ENCODE results near the gene PSD4. TPM values are rescaled to one million over a fixed set of nuclear protein-coding genes. Genes with fewer than 3 reads are reported as not detected.

The PSD4 gene
- total and polyA plus RNA-seq, 2 of the 8 experiments (the other 6 are each of a cell fraction or from before 2014, with no cell fraction given) = 0.53 to 1.2 TPM

DNA sequence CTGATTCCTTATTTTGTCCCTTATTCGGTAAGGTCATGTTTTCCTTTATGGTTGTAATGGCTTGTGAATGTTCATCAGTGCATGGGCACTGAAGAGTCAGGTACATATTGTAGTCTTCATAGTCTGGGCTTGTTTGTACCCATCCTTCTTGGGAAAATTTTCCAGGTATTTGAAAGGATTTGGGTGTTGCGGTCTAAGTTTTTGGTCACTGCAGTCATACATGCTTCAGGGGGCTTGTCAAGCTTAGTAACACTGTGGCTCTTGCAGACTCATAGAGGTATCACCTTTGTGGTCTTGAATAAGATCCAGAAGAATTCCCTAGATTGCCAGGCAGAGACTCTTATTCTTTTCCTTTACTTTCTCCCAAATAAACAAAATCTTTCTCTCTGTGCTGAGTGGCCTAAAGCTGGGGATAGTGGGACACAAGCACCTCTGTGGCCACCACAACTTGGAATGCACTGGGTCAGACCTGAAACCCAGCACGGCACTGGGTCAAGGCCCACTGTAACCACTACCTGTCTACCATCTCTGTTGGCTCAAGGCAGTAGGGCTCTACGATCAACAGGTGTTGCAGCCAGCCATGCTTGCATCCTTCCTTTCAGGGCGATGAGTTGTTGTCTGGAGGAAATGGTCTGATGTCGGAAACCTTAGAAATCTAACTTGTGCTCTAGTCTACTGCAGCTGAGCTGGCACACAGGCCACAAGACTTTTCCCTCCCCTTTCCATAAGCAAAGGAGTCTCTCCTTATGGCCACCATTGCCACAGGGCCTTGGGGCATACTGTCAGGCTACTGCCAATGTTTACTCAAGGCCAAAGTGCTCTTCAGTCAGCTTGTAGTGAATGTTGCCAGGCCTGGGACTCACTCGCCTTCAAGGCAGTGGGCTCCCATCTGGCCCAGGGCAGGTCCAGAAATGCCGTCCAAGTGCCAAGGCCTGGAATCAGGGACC is 24.9 kb upstream of the PSD4 start:
- DNase-seq (ENCODE audit: low read depth in 1 of 2, low spot score in 2 of 2) (peak in 1 of 2 experiments; percentile 4), FAIRE-seq (no peak)
- Histone ChIP-seq H2BK15ac (ENCODE audit: low read length) (no peak overlapping the region), H3K27ac (ENCODE audit: low read depth, low read length) (no peak overlapping the region), H2AFZ (ENCODE audit: low read length) (no peak overlapping the region), H3K36me3 (ENCODE audit: control insufficient read depth in 2 of 4, insufficient read depth in 4 of 4, low read length in 3 of 4) (no peaks in the 10 kb centered on the region), H3K14ac (ENCODE audit: insufficient read length) (no peak overlapping the region), H3K23ac (ENCODE audit: insufficient read length) (no peak overlapping the region), H2AK5ac (ENCODE audit: low read depth, low read length) (no peak overlapping the region), H3K4me1 (replicated peaks in 1 of 4; ENCODE audit: control insufficient read depth in 3 of 4, insufficient read depth in 4 of 4, low read length in 3 of 4) (no peaks in the 10 kb centered on the region), H3K79me1 (ENCODE audit: low read depth, low read length) (no peaks in the 10 kb centered on the region; the same call in 1 of the 2 replicates), H2BK120ac (replicated peaks; ENCODE audit: low read depth, low read length) (no peak overlapping the region), H3K9ac (replicated peaks in 1 of 4; ENCODE audit: extremely low read depth in 1 of 4, low read depth in 3 of 4, low read length in 3 of 4) (no peak overlapping the region), H3K18ac (ENCODE audit: extremely low read depth, low read length) (no peak overlapping the region), H3K9me3 (ENCODE audit: insufficient read depth in 2 of 2, low read depth in 1 of 2, low read length in 1 of 2) (no peaks in the 10 kb centered on the region), H3K23me2 (ENCODE audit: low read depth, low read length) (no peaks in the 10 kb centered on the region), H4K5ac (ENCODE audit: insufficient read length, low read depth, low read length) (no peak overlapping the region), H3K4me2 (ENCODE audit: insufficient read depth in 1 of 2, low read depth in 2 of 2, low read length in 2 of 2) (no peak overlapping the region), H3K27me3 (replicated peaks in 1 of 4; ENCODE audit: control insufficient read depth in 3 of 4, extremely low read depth in 1 of 4, insufficient read depth in 3 of 4, low read length in 3 of 4) (no peaks in the 10 kb centered on the region; a peak in 1 of 7 replicates), H2BK5ac (ENCODE audit: low read depth, low read length) (no peak overlapping the region), H4K20me1 (replicated peaks in 1 of 2; ENCODE audit: control insufficient read depth in 1 of 2, insufficient read depth in 2 of 2, low read length in 2 of 2) (no peaks in the 10 kb centered on the region), H4K8ac (ENCODE audit: extremely low read depth, insufficient read depth, low read length) (no peak overlapping the region), H3K4me3 (ENCODE audit: extremely low read depth in 1 of 4, insufficient read depth in 2 of 4, low read depth in 3 of 4, low read length in 4 of 4) (no peak overlapping the region), H3K56ac (replicated peaks; ENCODE audit: insufficient read length, low read depth, low read length) (no peak overlapping the region), H3K79me2 (ENCODE audit: control insufficient read depth in 1 of 2, insufficient read depth in 2 of 2, low read length in 2 of 2) (no peaks in the 10 kb centered on the region), H4K91ac (replicated peaks; ENCODE audit: insufficient read length, low read length) (no peak overlapping the region), H2BK12ac (ENCODE audit: low read depth, low read length) (no peak overlapping the region), H3K4ac (replicated peaks; ENCODE audit: insufficient read length, low read depth, low read length) (no peak overlapping the region), H2BK20ac (ENCODE audit: low read length) (no peak overlapping the region)
- POLR2A ChIA-PET (ENCODE audit: partially characterized antibody) = interaction anchor here (0.6 to 1.2 kb wide), 2 partner anchors 50 to 515 kb away, joined by 3 read pairs; no protein-coding TSS in a partner anchor
- TF ChIP-seq EGR1 (IDR thresholded peaks at IDR 0.05; ENCODE audit: borderline replicate concordance, low read depth, low read length) (no peak), POLR2A (IDR thresholded peaks at IDR 0.05; ENCODE audit: control extremely low read depth in 1 of 2, low read depth in 2 of 2, low read length in 2 of 2) (no peak), SP1 (IDR thresholded peaks at IDR 0.05; ENCODE audit: low read depth, low read length) (no peak), KDM4A (IDR thresholded peaks at IDR 0.05; ENCODE audit: low read depth, low read length, severe bottlenecking) (no peak), TEAD4 (IDR thresholded peaks at IDR 0.05; ENCODE audit: low read depth, low read length) (no peak)
- 77% methylated on average over 8 of the region's 8 CpGs; no CpG with 5 or more reads in 1 of the 2 experiments for WGBS, 2 experiments (ENCODE audit: extremely low coverage in 1 of 2, insufficient coverage in 1 of 2, insufficient read length in 1 of 2, insufficient replicate concordance in 2 of 2, low coverage in 1 of 2, low lambda C conversion rate in 2 of 2, missing lambda C conversion rate in 1 of 2)
- CTCF ChIA-PET (ENCODE audit: partially characterized antibody) = interaction anchor here (1.0 to 3.7 kb wide), 5 partner anchors 10 to 56 kb away, joined by 3 to 46 read pairs (median 4); no protein-coding TSS in a partner anchor
